ENCODE measurements around the gene SPEM3.

The SPEM3 gene

GRCh38 chr17:7391307-7391706 is 37.4 kb upstream of the SPEM3 start:
- Histone ChIP-seq H3K4me1 (ENCODE audit: insufficient read depth, low read length) (no peaks in the 10 kb centered on the region), H3K4me3 (ENCODE audit: low read length) (no peak overlapping the region), H3K9ac (ENCODE audit: low read depth, low read length) (no peak overlapping the region), H3K27ac (ENCODE audit: low read depth, low read length) (no peak overlapping the region), H3K9me3 (ENCODE audit: insufficient read depth, low read depth, low read length) (no peaks in the 10 kb centered on the region), H3K36me3 (ENCODE audit: insufficient read depth, low read length) (peaks cover 46% of the 10 kb centered on the region), H3K27me3 (ENCODE audit: insufficient read depth, low read length) (no peaks in the 10 kb centered on the region)
- 79% methylated on average over 2 of the region's 2 CpGs for WGBS

- Histone ChIP-seq H3K36me3 (ENCODE audit: insufficient read depth, low read length) (peaks cover 42% of the 10 kb centered on the region), H3K4me3 (ENCODE audit: low read length) (peak overlapping the region; percentile 77), H3K4me1 (ENCODE audit: insufficient read depth, low read length) (no peaks in the 10 kb centered on the region), H3K9me3 (ENCODE audit: insufficient read depth, low read depth, low read length) (no peaks in the 10 kb centered on the region), H3K9ac (ENCODE audit: low read depth, low read length) (no peak overlapping the region), H3K27ac (ENCODE audit: low read depth, low read length) (no peak overlapping the region), H3K27me3 (ENCODE audit: insufficient read depth, low read length) (no peaks in the 10 kb centered on the region)
- WGBS: 90% methylated on average over 41 of the region's 42 CpGs
These were observed 35.7 kb upstream of the SPEM3 start for GRCh38 chr17:7392696-7393612.

- peak overlapping the region; percentile 77 for H3K4me3 ChIP-seq (ENCODE audit: low read length)
- H3K36me3 ChIP-seq (ENCODE audit: insufficient read depth, low read length): peaks cover 34% of the 10 kb centered on the region
- 22% methylated on average over 48 of the region's 48 CpGs for WGBS
- H3K27ac ChIP-seq (ENCODE audit: low read depth, low read length): peak overlapping the region; percentile 78; the same call in 1 of the 2 replicates
- H3K4me1 ChIP-seq (ENCODE audit: insufficient read depth, low read length): no peaks in the 10 kb centered on the region
- peak overlapping the region; percentile 45; the same call in 1 of the 2 replicates for H3K9ac ChIP-seq (ENCODE audit: low read depth, low read length)
- no peaks in the 10 kb centered on the region for H3K9me3 ChIP-seq (ENCODE audit: insufficient read depth, low read depth, low read length)
- H3K27me3 ChIP-seq (ENCODE audit: insufficient read depth, low read length): no peaks in the 10 kb centered on the region
These were observed 34.8 kb upstream of the SPEM3 start for GRCh38 chr17:7393613-7394451.

GRCh38 chr17:7394452-7395191 is 34.0 kb upstream of the SPEM3 start, which contains the start of gene PLSCR3:
PLSCR3 (minus strand) TSS chr17:7394525; CDS start chr17:7394110, 415 bp downstream.
- Histone ChIP-seq H3K36me3 (ENCODE audit: insufficient read depth, low read length) (peaks cover 26% of the 10 kb centered on the region), H3K9me3 (ENCODE audit: insufficient read depth, low read depth, low read length) (no peaks in the 10 kb centered on the region), H3K4me1 (ENCODE audit: insufficient read depth, low read length) (no peaks in the 10 kb centered on the region), H3K4me3 (ENCODE audit: low read length) (peak within 1 kb of the TSS; percentile 77), H3K27ac (ENCODE audit: low read depth, low read length) (peak within 1 kb of the TSS; percentile 78; the same call in 1 of the 2 replicates), H3K27me3 (ENCODE audit: insufficient read depth, low read length) (no peaks in the 10 kb centered on the region), H3K9ac (ENCODE audit: low read depth, low read length) (peak within 1 kb of the TSS; percentile 70)
- under 1% methylated on average over 71 of the region's 71 CpGs for WGBS

- Histone ChIP-seq H3K4me1 (ENCODE audit: insufficient read depth, low read length) (no peaks in the 10 kb centered on the region), H3K36me3 (ENCODE audit: insufficient read depth, low read length) (peaks cover 15% of the 10 kb centered on the region), H3K27me3 (ENCODE audit: insufficient read depth, low read length) (no peaks in the 10 kb centered on the region), H3K9ac (ENCODE audit: low read depth, low read length) (no peak overlapping the region), H3K27ac (ENCODE audit: low read depth, low read length) (no peak overlapping the region), H3K9me3 (ENCODE audit: insufficient read depth, low read depth, low read length) (no peaks in the 10 kb centered on the region), H3K4me3 (ENCODE audit: low read length) (no peak overlapping the region)
- WGBS: 92% methylated on average over 4 of the region's 4 CpGs
These were observed 32.5 kb upstream of the SPEM3 start for GRCh38 chr17:7396147-7396546.

- Histone ChIP-seq H3K4me1 (ENCODE audit: insufficient read depth, low read length) (peaks cover 7% of the 10 kb centered on the region; the same call in 1 of the 2 replicates), H3K27me3 (ENCODE audit: insufficient read depth, low read length) (no peaks in the 10 kb centered on the region), H3K27ac (ENCODE audit: low read depth, low read length) (no peak overlapping the region), H3K9ac (ENCODE audit: low read depth, low read length) (no peak overlapping the region), H3K9me3 (ENCODE audit: insufficient read depth, low read depth, low read length) (no peaks in the 10 kb centered on the region), H3K4me3 (ENCODE audit: low read length) (no peak overlapping the region), H3K36me3 (ENCODE audit: insufficient read depth, low read length) (0 out of 2 replicates have a peak, but pooled peaks cover 2% of the 10 kb centered on the region)
- 91% methylated on average over 1 of the region's 2 CpGs for WGBS
These were observed 30.0 kb upstream of the SPEM3 start for GRCh38 chr17:7398612-7399011.

GRCh38 chr17:7403043-7403726 is 25.5 kb upstream of the SPEM3 start:
- peak overlapping the region; percentile 97 for H3K4me3 ChIP-seq (ENCODE audit: low read length)
- H3K27me3 ChIP-seq (ENCODE audit: insufficient read depth, low read length): no peaks in the 10 kb centered on the region
- 0 out of 2 replicates have a peak, but pooled peaks cover 2% of the 10 kb centered on the region for H3K36me3 ChIP-seq (ENCODE audit: insufficient read depth, low read length)
- WGBS: 21% methylated on average over 16 of the region's 16 CpGs
- H3K4me1 ChIP-seq (ENCODE audit: insufficient read depth, low read length): peaks cover 11% of the 10 kb centered on the region
- H3K9ac ChIP-seq (ENCODE audit: low read depth, low read length): peak overlapping the region; percentile 85
- peak overlapping the region; percentile 96 for H3K27ac ChIP-seq (ENCODE audit: low read depth, low read length)
- no peaks in the 10 kb centered on the region for H3K9me3 ChIP-seq (ENCODE audit: insufficient read depth, low read depth, low read length)

- Histone ChIP-seq H3K9me3 (ENCODE audit: insufficient read depth, low read depth, low read length) (no peaks in the 10 kb centered on the region), H3K9ac (ENCODE audit: low read depth, low read length) (peak overlapping the region; percentile 85), H3K27me3 (ENCODE audit: insufficient read depth, low read length) (no peaks in the 10 kb centered on the region), H3K27ac (ENCODE audit: low read depth, low read length) (peak overlapping the region; percentile 96), H3K36me3 (ENCODE audit: insufficient read depth, low read length) (peaks cover 4% of the 10 kb centered on the region; the same call in 1 of the 2 replicates), H3K4me3 (ENCODE audit: low read length) (peak overlapping the region; percentile 97), H3K4me1 (ENCODE audit: insufficient read depth, low read length) (peaks cover 11% of the 10 kb centered on the region)
- under 1% methylated on average over 13 of the region's 13 CpGs for WGBS
These were observed 25.0 kb upstream of the SPEM3 start for GRCh38 chr17:7403727-7403976.

GRCh38 chr17:7403977-7404736 is 24.5 kb upstream of the SPEM3 start, which contains the start of gene TMEM256:
TMEM256 (minus strand) TSS chr17:7404097; CDS start chr17:7404084, 13 bp downstream.
- Histone ChIP-seq H3K27me3 (ENCODE audit: insufficient read depth, low read length) (no peaks in the 10 kb centered on the region), H3K27ac (ENCODE audit: low read depth, low read length) (peak within 1 kb of the TSS; percentile 96)

More at GRCh38 chr17:7403977-7404736, 24.5 kb upstream of the SPEM3 start, which contains the start of gene TMEM256:
- Histone ChIP-seq H3K9me3 (ENCODE audit: insufficient read depth, low read depth, low read length) (no peaks in the 10 kb centered on the region), H3K4me1 (ENCODE audit: insufficient read depth, low read length) (peaks cover 11% of the 10 kb centered on the region), H3K36me3 (ENCODE audit: insufficient read depth, low read length) (peaks cover 9% of the 10 kb centered on the region), H3K9ac (ENCODE audit: low read depth, low read length) (peak within 1 kb of the TSS; percentile 85), H3K4me3 (ENCODE audit: low read length) (peak within 1 kb of the TSS; percentile 97)
- under 1% methylated on average over 49 of the region's 49 CpGs for WGBS

Data from HUES64 (cell line).